ENCODE data around the gene FBXO10.
"Not testable (repeated sequence)": the region's sequence is repeated elsewhere in the genome, so short reads cannot be mapped to it uniquely, and the experiment has no call there.

Gene FBXO10, protein sequence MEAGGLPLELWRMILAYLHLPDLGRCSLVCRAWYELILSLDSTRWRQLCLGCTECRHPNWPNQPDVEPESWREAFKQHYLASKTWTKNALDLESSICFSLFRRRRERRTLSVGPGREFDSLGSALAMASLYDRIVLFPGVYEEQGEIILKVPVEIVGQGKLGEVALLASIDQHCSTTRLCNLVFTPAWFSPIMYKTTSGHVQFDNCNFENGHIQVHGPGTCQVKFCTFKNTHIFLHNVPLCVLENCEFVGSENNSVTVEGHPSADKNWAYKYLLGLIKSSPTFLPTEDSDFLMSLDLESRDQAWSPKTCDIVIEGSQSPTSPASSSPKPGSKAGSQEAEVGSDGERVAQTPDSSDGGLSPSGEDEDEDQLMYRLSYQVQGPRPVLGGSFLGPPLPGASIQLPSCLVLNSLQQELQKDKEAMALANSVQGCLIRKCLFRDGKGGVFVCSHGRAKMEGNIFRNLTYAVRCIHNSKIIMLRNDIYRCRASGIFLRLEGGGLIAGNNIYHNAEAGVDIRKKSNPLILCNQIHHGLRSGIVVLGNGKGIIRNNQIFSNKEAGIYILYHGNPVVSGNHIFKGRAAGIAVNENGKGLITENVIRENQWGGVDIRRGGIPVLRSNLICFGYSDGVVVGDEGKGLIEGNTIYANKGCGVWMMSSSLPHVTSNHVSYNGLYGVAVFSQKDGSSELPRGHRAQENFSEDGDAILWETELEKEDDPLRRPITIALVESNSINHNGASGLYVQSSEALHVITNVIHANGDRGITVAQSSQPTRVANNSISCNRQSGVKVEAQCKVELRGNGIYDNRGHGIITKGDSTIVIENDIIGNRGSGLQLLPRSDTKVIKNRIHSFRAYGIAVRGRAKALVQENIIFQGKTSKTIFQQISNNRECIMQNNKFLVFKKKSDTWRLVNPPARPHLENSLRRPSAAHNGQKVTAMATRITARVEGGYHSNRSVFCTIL
- total RNA-seq = 1.2 to 5.3 (median 2.5) reads per million in 17 experiments

DNA sequence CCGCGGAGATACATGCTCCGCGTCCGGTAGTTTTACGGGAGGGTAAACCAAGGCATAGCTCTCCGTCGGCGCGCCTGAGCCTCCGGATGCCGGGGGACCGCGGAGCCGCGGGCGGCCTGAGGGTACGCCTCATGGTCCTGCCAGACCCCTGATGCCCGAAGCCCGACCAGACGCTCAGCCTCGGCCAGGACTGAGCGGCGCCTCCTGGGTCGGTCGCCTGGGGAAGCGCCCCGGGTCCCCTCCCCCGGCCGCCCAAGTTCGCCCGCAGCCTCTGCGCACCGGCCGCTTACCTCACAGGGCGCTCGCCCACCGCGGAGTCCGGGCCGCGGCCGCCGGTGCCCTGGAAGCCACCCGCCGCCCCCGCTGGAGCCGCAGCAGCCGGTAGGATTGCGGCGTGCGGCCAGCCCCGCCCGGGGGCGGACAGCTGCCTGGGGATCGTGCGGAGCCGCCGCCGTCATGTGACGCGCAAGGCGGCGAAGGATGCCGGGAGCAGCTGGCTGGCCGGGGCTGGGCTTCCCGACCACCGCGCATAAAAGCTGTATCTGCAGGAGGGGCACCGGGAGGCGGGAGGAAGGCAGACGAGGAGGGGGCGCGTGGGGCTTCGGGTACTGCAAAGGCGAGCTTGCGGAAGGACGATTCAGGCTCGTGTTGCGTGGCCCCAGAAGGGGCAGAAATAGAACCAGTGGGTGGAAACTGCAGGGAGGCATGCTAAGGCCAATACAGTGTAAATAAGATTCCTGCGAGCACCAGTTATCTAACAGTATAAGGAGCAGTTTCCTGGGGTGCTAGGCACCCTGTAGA, at the start of gene FBXO10:
FBXO10 (minus strand) TSS at position 460 of the 801 bp plus-strand sequence. CDS start 34,612 bp downstream, outside the sequence.
- DNase-seq = peak; percentile 79 to 93 (median 87)

DNA sequence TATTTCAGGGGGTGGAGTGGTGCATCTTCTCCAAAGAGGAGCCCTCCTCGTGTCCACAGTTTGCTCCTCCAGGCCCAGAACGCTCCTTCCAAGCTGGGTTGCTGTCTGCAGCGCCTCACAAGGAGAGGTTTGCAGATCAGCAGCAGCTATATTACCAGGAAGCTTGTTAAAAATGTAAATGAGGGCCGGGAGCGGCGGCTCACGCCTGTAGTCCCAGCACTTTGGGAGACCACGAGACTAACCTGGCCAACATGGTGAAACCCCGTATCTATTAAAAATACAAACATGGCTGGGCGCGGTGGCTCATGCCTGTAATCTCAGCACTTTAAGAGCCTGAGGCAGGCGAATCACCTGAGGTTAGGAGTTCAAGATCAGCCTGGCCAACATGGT, 49.6 kb upstream of the FBXO10 start:
- no peak for DNase-seq

GRCh38 chr9:37625036-37625757, 49.0 kb upstream of the FBXO10 start:
- peak in 1 of 4 experiments; percentile 4 for DNase-seq

DNA sequence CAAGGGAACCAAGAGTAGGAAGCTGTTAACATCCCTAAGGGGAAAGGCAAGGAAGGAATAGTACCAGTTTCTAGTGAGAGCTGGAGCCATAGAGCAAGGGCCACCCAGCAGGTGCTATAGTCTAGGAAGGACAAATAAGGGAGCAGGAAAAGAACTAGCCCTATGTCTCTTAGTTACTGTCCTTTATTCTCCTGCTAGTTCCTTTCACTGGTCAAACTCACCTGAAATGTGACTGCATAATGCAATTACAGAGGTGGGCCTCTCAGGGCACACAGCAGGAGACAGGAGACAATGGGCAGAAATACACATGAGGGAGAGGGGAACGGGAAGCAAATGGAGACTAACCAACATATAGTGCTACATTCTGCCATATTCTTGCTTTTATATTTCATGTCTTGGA, 47.9 kb upstream of the FBXO10 start:
- no peak for DNase-seq

DNA sequence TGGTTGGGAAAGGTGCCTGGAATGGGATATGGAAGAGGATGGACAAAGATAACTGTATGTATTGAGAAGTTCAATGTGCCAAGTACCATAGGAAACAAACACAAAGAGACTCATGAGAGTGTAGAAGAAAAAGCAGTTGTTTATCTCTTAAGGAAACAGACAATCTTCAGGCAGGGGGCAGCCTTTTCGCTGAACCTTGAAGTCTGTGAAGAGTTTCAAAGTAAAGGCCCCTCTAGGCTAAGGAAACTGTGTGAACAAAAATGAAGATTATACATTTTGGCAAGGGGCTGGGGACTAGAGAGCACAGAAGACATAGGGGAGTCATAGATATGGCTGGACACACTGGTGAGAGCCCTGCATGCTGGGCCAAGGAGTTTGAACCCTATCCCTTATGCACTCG, 47.1 kb upstream of the FBXO10 start:
- DNase-seq = no peak

- DNase-seq = no peak
Observed at GRCh38 chr9:37622462-37622861, 46.3 kb upstream of the FBXO10 start.

GRCh38 chr9:37621273-37622121, 45.3 kb upstream of the FBXO10 start:
- no peak for DNase-seq

DNA sequence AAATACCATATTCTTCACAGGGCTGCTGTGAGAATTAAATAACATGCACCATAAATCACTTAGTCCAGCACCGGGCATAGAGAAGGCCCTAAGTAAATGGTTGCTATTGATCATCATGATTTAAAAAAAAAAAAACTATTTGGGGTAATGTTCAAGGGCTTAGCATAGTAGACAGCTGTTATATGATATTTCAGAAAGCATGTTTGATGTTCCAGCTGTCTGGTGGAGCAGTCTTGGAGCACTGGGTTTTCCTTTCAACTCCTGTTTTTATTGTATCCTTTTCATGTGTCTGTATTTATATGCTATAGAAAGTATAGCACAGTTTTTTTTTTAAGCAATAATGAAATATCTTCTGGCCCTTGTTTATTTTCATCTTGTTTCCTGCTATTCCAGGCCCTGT, 44.2 kb upstream of the FBXO10 start:
- DNase-seq = no peak

GRCh38 chr9:37619806-37620205, 43.6 kb upstream of the FBXO10 start:
- no peak for DNase-seq

DNA sequence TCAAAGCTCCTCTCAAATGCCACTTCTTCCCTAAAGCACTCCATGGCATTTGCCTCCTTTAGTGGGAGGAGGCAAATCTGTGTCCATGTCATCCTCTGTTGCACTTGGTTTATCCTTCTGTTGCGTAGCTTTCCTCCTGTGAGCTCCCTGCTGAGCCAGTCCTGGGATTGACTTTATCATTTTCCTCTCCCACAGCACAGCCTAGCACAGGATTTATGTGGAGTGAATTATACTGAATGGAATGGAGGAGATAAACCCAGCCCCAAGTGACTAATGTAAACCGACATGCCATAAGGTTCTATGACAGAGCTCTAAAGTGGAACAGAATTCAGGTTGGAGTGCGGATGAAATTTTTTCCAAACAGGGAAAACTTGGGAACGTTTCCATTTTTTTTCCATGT, 42.6 kb upstream of the FBXO10 start:
- no peak for DNase-seq

GRCh38 chr9:37617832-37618231, 41.7 kb upstream of the FBXO10 start:
- no peak for DNase-seq

- no peak for DNase-seq
Observed at GRCh38 chr9:37617161-37617560, 41.0 kb upstream of the FBXO10 start.

GRCh38 chr9:37611961-37612360, 35.8 kb upstream of the FBXO10 start:
- no peak for DNase-seq

- DNase-seq = no peak
Observed at GRCh38 chr9:37611014-37611413, 34.8 kb upstream of the FBXO10 start.

DNA sequence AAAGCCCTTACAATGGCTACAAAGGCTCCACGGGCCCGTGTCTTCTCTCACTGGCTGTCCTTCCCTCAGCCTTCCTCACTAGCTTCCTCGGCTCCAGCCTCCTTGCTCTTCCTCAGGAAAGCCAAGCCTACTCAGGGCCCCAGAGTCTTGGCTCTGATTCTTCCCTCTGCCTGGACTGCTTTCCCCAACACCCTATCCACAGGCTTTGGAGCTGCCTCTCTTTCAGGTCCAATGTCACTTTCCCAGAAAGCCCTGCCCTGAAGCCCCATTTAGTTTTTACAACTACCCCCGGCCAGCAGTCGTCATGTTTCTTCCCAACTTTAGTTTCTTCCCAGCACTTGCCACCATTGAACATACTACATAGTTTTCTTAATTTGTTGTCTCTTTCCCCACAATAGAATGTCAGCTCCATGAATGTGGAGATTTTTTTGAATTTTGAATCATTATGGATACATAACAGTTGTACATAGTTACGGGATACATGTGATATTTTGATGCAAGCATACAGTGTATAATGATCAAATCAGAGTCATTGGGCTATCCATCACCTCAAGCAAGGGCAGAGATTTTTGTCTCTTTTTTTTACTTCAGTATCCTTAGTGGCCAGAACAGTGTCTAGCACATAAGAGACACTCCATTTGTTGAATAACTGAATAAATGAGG, 33.7 kb upstream of the FBXO10 start:
- no peak for DNase-seq

DNA sequence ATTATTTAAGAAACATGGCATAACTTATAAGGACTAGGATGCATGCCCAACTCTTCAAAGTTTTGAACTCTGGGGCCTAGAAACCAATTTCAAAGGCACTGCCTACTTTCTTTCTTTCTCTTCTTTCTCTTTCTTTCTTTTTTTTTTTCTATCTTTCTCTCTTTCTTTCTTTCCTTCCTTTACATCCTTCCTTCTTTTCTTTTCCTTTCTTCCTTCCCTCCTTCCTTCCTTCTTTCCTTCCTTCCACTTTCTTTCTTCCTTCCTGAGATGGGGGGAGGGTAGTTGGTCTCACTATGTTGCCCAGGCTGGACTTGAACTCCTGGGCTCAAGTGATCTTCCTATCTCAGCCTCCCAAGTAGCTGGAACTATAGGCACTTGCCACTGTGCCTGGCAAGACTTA, 32.1 kb upstream of the FBXO10 start:
- DNase-seq = no peak

- DNase-seq = no peak
Observed at GRCh38 chr9:37604296-37604695, 28.1 kb upstream of the FBXO10 start.

DNA sequence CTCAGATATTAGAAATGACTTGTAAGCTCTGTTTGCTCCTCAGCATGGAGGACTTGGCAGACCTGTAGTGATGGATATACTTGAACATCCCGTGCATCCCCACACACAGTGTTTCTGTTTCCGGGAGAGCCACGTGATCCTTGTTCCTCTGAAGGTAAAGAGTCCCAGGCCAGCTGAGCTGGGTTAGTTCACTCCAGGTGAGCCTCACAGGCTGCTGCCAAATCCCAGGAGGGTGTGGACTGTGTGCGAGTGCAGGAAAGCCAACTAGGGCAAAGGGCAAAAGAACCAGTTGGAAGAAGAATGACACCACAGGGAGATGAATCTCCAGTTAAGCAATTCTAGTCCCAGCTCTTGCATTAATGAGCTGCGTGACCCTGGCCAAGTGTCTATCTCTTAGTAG, 26.6 kb upstream of the FBXO10 start:
- DNase-seq = no peak

- not testable (repeated sequence) for DNase-seq
Observed at GRCh38 chr9:37602061-37602460, 25.9 kb upstream of the FBXO10 start.

DNA sequence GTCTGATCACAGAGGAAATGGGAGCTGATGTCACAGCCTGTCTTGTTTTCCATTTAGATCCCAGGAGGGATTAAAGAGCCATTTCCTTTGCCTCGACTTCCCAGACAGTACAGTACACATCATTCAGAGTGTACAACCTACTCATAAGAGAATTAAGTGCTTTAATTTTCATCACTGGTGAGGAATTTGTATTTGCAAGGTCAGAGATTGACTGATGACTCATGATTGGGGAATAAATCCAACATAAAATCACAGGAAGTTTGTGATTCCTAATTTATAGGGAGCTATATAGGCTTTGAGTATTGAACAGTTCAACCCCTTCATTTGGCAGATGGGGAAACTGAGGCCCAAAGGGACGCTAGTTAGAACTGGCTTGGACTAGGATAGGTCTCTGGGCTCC, 20.3 kb upstream of the FBXO10 start:
- DNase-seq = no peak

Data from suppressor macrophage (primary cell).